ENCODE data around the gene PCBP3. TPM values are rescaled to one million over a fixed set of nuclear protein-coding genes. Genes with fewer than 3 reads are reported as not detected.

Gene PCBP3
- total RNA-seq, 6 experiments from 2014 or later, result 0.37 to 1.5 (median 0.69) TPM

DNA sequence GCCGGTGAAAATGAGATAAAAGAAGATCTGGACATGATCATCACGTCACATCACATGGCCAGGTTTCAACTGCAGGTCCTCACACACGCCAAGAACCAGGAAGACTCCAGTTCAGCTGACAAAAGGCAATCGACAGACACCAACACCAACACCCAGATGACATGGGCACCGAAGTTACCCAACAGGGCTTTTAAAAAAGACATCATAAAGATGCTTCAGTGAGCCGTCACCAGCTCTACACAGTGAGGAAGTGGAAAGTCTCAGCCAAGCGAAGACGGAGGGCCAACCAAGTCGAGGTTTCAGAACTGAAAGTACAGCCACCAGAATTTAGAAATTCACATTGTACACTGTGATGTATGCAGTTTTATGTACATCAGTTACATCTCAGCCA is 183.8 kb downstream of the PCBP3 start:
- ATAC-seq, result no peak
- intact Hi-C loops (cut with DNase I), result no loop called here
- no peaks in the 10 kb centered on the region for H3K27me3 ChIP-seq

DNA sequence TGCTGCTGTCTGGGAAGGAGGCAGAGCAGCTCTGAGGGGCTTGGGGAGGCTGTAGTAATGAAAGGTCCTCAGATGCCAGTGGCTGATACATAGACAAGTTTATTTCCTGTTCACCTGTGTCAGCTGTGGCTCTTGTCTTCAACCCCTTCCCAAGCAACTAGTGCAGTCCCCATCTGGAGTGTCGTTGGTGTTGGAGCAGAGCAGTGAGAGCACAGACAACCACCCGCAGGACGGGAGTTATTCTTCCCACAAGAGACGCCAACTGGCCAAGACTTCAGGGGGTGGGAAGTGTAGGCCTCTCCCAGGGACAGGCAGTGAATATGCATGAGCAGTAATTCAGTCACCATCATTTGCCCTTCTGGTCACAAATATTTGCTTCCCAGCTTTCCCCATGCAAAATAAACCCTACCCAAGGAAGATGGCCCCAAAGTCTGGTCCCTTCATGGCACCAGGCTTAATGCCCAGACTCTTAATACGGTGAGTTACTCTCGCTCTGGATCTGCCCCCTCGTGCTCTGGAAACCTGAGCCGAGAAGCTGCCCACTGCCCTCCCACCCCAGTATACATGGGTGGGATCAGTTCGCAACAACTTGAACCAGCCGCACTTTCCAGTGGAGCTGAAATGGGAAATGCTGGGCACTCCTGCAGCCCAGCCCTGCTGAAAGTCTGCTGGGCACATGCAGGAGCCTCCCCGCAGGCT is 184.5 kb downstream of the PCBP3 start:
- Histone ChIP-seq H3K4me3 (no peak overlapping the region), H3K27ac (no peak overlapping the region), H3K4me1 (peaks cover 0 to 3% (median 0%) of the 10 kb centered on the region in 4 donors), H3K36me3 (no peaks in the 10 kb centered on the region), H3K27me3 (no peaks in the 10 kb centered on the region), H3K9me3 (no peaks in the 10 kb centered on the region)
- ATAC-seq (no peak), DNase-seq (no peak)
- TF ChIP-seq CTCF (IDR thresholded peaks at IDR 0.05), result no peak
- TF ChIP-seq POLR2A (IDR thresholded peaks at IDR 0.05), result no peak
- intact Hi-C loops (cut with DNase I), result no loop called here
- whole genome bisulfite sequencing (ENCODE audit: insufficient coverage, low coverage, low lambda C conversion rate, missing lambda C conversion rate), result 86% methylated on average over 6 of the region's 11 CpGs

More for the DNA sequence above, 183.8 kb downstream of the PCBP3 start:
- 70% methylated on average over 7 of the region's 9 CpGs for WGBS (ENCODE audit: insufficient coverage, low coverage, low lambda C conversion rate, missing lambda C conversion rate)
- no peaks in the 10 kb centered on the region for H3K9me3 ChIP-seq
- H3K4me3 ChIP-seq, result no peak overlapping the region
- DNase-seq, result no peak
- H3K27ac ChIP-seq, result no peak overlapping the region
- TF ChIP-seq POLR2A (IDR thresholded peaks at IDR 0.05), result no peak
- no peak for TF ChIP-seq CTCF (IDR thresholded peaks at IDR 0.05)
- H3K36me3 ChIP-seq, result no peaks in the 10 kb centered on the region
- peaks cover 0 to 10% (median 3%) of the 10 kb centered on the region in 4 donors for H3K4me1 ChIP-seq

DNA sequence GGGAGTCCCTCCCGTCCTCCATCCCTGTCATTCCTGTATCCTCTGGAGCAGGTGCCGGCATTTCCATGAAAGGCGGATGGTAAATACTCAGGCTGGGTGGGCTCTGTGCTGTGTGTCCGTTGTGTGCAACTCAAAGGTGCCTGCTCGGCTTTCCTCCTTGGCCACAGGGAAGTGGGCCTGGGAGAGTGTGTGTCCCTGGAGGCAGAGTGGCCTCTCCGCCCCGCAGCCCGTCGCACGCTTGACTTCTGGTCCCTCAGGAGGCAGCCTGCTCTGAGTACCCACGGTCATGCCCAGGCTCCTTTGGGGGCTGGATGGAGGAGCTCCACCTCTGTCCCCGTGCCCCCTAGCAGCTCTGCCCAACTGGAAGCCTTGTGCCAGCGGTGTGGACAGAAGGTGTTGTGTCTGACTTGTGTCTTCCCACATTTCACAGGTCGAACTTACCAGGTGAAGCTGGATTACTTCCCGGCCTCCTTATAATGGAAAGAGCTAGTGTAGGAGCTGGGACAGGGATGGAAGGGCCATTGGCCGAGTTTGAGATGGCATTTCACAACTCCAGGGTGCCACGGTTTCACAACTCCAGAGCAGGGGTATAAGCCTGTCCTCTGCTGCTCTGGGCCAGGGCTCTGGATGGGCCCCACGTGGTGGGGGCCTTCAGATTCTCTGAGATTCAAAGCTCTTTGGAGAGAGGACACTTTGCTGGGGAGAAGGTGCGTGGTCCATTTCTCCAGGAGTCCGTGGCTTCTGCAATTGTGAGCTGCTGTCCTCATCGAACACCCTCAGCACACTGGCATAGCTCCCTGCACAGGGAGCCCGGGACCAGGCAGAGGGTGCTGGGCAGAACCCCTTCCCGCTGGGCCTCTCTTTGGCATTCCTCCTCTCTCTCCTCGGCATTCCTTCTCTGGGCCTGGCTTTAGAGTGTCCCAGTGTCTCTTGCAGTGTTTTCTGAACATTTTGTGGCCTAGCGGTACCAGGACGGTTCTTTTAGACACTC is 185.3 kb downstream of the PCBP3 start:
- Histone ChIP-seq H3K27ac (no peak overlapping the region), H3K27me3 (no peaks in the 10 kb centered on the region), H3K4me1 (no peaks in the 10 kb centered on the region), H3K9me3 (no peaks in the 10 kb centered on the region), H3K4me3 (no peak overlapping the region), H3K36me3 (no peaks in the 10 kb centered on the region)
- DNase-seq (peak in 1 of 3 donors; percentile 42), ATAC-seq (no peak)
- no peak for TF ChIP-seq CTCF (IDR thresholded peaks at IDR 0.05)
- no peak for TF ChIP-seq POLR2A (IDR thresholded peaks at IDR 0.05)
- intact Hi-C loops (cut with DNase I), result no loop called here
- WGBS (ENCODE audit: insufficient coverage, low coverage, low lambda C conversion rate, missing lambda C conversion rate), result 84% methylated on average over 6 of the region's 26 CpGs

GRCh38 chr21:45829668-45830067 is 186.1 kb downstream of the PCBP3 start:
- no peak overlapping the region for H3K4me3 ChIP-seq
- no peak for TF ChIP-seq CTCF (IDR thresholded peaks at IDR 0.05)
- no peak for TF ChIP-seq POLR2A (IDR thresholded peaks at IDR 0.05)
- no peaks in the 10 kb centered on the region for H3K27me3 ChIP-seq
- intact Hi-C loops (cut with DNase I), result no loop called here
- H3K27ac ChIP-seq, result no peak overlapping the region
- DNase-seq, result no peak
- ATAC-seq, result no peak
- no peaks in the 10 kb centered on the region for H3K9me3 ChIP-seq
- WGBS (ENCODE audit: insufficient coverage, low coverage, low lambda C conversion rate, missing lambda C conversion rate), result no CpG with 5 or more reads among the region's 7 CpGs
- no peaks in the 10 kb centered on the region for H3K36me3 ChIP-seq
- H3K4me1 ChIP-seq, result no peaks in the 10 kb centered on the region

All from right lobe of liver (tissue), 6 donors.